IMR-90 (cell line): ENCODE results near the gene FOXC2. TPM values are rescaled to one million over a fixed set of nuclear protein-coding genes. Genes with fewer than 3 reads are reported as not detected.

ENCODE experiments used
- ATAC-seq: fragments of 200-7000 bp; cut with Tn5 transposase; 2 replicates; pipeline ENCODE4 v1.9.1; 2020; ENCODE audit warnings: low read depth, mild to moderate bottlenecking, moderate library complexity
- BruUV-seq: library from RNA; stranded (reverse); fragments of 400-500 nt; replicated peaks from 2 replicates; lab custom pipeline; 2021; lab: Mats Ljungman, UMichigan
- CTCF ChIA-PET: fragments of 300-600 bp; formaldehyde crosslinking; extraction: SDS; loops from one replicate; lab custom pipeline; 2021; ENCODE audit warnings: antibody characterized with exemption; lab: Yijun Ruan, JAX
- POLR2A ChIA-PET: fragments of 300-600 bp; sonication (Branson Sonifier 250); formaldehyde crosslinking; loops from one replicate; lab custom pipeline; 2022; ENCODE audit warnings: antibody characterized with exemption; ENCODE audit not compliant: unreplicated experiment; lab: Charles Lee
- DNase-seq: peaks from one replicate; pipeline ENCODE4 v3.0.0; 2013
- H2AFZ ChIP-seq: replicated peaks from 2 replicates; pipeline ENCODE3; 2013; ENCODE audit warnings: low read length, mild to moderate bottlenecking; ENCODE audit not compliant: poor library complexity
- H2AK5ac ChIP-seq: 2 replicates; pipeline ENCODE4 v1.6.1; 2013; ENCODE audit warnings: low read depth, low read length, inconsistent platforms
- H2AK9ac ChIP-seq: replicated peaks from 2 replicates; pipeline ENCODE3; 2013; ENCODE audit warnings: mild to moderate bottlenecking, low read depth, low read length, moderate library complexity; ENCODE audit not compliant: poor library complexity
- H2BK120ac ChIP-seq: 2 replicates; pipeline ENCODE4 v1.6.1; 2013; ENCODE audit warnings: low read depth, low read length, inconsistent platforms
- H2BK15ac ChIP-seq: 3 replicates; pipeline ENCODE4 v1.6.1; 2013; ENCODE audit warnings: low read depth, low read length, inconsistent platforms
- H2BK20ac ChIP-seq: 2 replicates; pipeline ENCODE4 v1.6.1; 2013; ENCODE audit warnings: low read depth, mild to moderate bottlenecking, inconsistent platforms, low read length, moderate library complexity
- H2BK5ac ChIP-seq: 2 replicates; pipeline ENCODE4 v1.6.1; 2013; ENCODE audit warnings: mild to moderate bottlenecking, low read depth, low read length, inconsistent platforms; ENCODE audit not compliant: poor library complexity, severe bottlenecking
- H3K14ac ChIP-seq: replicated peaks from 2 replicates; pipeline ENCODE4 v1.6.1; 2013; ENCODE audit warnings: low read depth, low read length, inconsistent platforms
- H3K18ac ChIP-seq: 2 replicates; pipeline ENCODE4 v1.6.1; 2013; ENCODE audit warnings: low read depth, low read length, control low read depth
- H3K23ac ChIP-seq: 2 replicates; pipeline ENCODE4 v1.6.1; 2013; ENCODE audit warnings: low read depth, low read length, inconsistent platforms
- H3K27ac ChIP-seq: 2 replicates; pipeline ENCODE4 v1.5.1; 2013; ENCODE audit warnings: mild to moderate bottlenecking, control low read depth, low read length; ENCODE audit not compliant: insufficient read depth
- H3K27me3 ChIP-seq: 2 replicates; pipeline ENCODE4 v1.6.1; 2013; ENCODE audit warnings: low read length; ENCODE audit not compliant: control insufficient read depth, insufficient read depth
- H3K36me3 ChIP-seq: 2 replicates; pipeline ENCODE4 v1.6.1; 2013; ENCODE audit warnings: low read length, mixed read lengths; ENCODE audit not compliant: control insufficient read depth, insufficient read depth
- H3K4ac ChIP-seq: 2 replicates; pipeline ENCODE4 v1.6.1; 2013; ENCODE audit warnings: low read depth, low read length, inconsistent platforms
- H3K4me1 ChIP-seq: 2 replicates; pipeline ENCODE4 v1.6.1; 2013; ENCODE audit warnings: low read length, mixed read lengths; ENCODE audit not compliant: control insufficient read depth, insufficient read depth
- H3K4me2 ChIP-seq: 2 replicates; pipeline ENCODE4 v1.6.1; 2013; ENCODE audit warnings: low read depth, mild to moderate bottlenecking, control low read depth, low read length, moderate library complexity
- H3K4me3 ChIP-seq: 2 replicates; pipeline ENCODE4 v1.5.1; 2013; ENCODE audit warnings: low read depth, mild to moderate bottlenecking, control low read depth, low read length, moderate library complexity; ENCODE audit not compliant: insufficient read depth
- H3K56ac ChIP-seq: 2 replicates; pipeline ENCODE4 v1.6.1; 2013; ENCODE audit warnings: low read length, inconsistent platforms; ENCODE audit not compliant: insufficient read depth; ENCODE audit errors: extremely low read depth
- H3K79me1 ChIP-seq, 2 experiments: 2 replicates each; pipeline ENCODE4 v1.6.1; 2013; ENCODE audit warnings: low read length in 2 of 2, inconsistent platforms in 1 of 2, low read depth in 1 of 2
- H3K9ac ChIP-seq: 2 replicates; pipeline ENCODE4 v1.6.1; 2013; ENCODE audit warnings: low read depth, low read length, control low read depth
- H3K9me1 ChIP-seq: 2 replicates; pipeline ENCODE4 v1.6.1; 2013; ENCODE audit warnings: low read length, inconsistent platforms; ENCODE audit not compliant: insufficient read depth
- H3K9me3 ChIP-seq: 2 replicates; pipeline ENCODE4 v1.6.1; 2013; ENCODE audit warnings: low read length; ENCODE audit not compliant: control insufficient read depth, insufficient read depth
- H4K20me1 ChIP-seq: 2 replicates; pipeline ENCODE4 v1.6.1; 2013; ENCODE audit warnings: low read length, inconsistent platforms; ENCODE audit not compliant: insufficient read depth
- H4K5ac ChIP-seq: 2 replicates; pipeline ENCODE4 v1.6.1; 2013; ENCODE audit warnings: mild to moderate bottlenecking, low read depth, low read length, control low read depth
- H4K8ac ChIP-seq, 2 experiments: 2 replicates each; pipeline ENCODE4 v1.6.1; 2013; ENCODE audit warnings: low read depth in 2 of 2, low read length in 2 of 2, control low read depth in 1 of 2, inconsistent platforms in 1 of 2
- H4K91ac ChIP-seq: 2 replicates; pipeline ENCODE4 v1.6.1; 2013; ENCODE audit warnings: low read depth, low read length, inconsistent platforms; ENCODE audit not compliant: insufficient read depth
- FOS ChIP-seq: fragments of 150-350 bp; IDR thresholded peaks from 2 replicates; pipeline ENCODE4 v1.6.1; 2016; ENCODE audit warnings: low read depth, low read length
- WGBS, 2 experiments: methylation state at CpG; one replicate each; pipeline versions ENCODE4 v1.1.5 to v1.1.7; 2013; ENCODE audit warnings: missing lambda C conversion rate in 2 of 2; ENCODE audit not compliant: insufficient read length in 1 of 2; ENCODE audit errors: extremely low coverage in 2 of 2; 5-methylcytosine and 5-hydroxymethylcytosine counted together
- dilution Hi-C: fragments of 300-500 bp; cut with HindIII; formaldehyde crosslinking; loops from one replicate; pipeline ENCODE4 v1.14.3; 2018; ENCODE audit warnings: low sequenced_read_pairs; ENCODE audit not compliant: unreplicated experiment
- in situ Hi-C: fragments of 300-500 bp; cut with MboI; formaldehyde crosslinking; loops from 3 replicates; pipeline ENCODE4 v1.14.3; 2019; ENCODE audit warnings: low sequenced_read_pairs, inconsistent platforms, mixed read lengths
- intact Hi-C: fragments of 100-400 bp; cut with micrococcal nuclease; formaldehyde crosslinking; loops from 2 replicates; pipeline ENCODE4 v1.10.0; 2022
- polyA plus RNA-seq, 3 experiments: library from polyadenylated mRNA; depleted of rRNA; stranded (reverse); fragments of >200 nt; gene quantifications; 2 replicates each; pipeline ENCODE4 v1.2.3, GENCODE V29; 2012; ENCODE audit warnings: low replicate concordance in 1 of 3
- total RNA-seq: library from RNA; depleted of rRNA; stranded (reverse); fragments of >200 nt; gene quantifications from 2 replicates; pipeline ENCODE4 v1.2.3, GENCODE V29; 2012

FOXC2 gene
- total and polyA plus RNA-seq, 2 of the 4 experiments (the other 2 are of a cell fraction), result 0.90 to 6.4 TPM

DNA sequence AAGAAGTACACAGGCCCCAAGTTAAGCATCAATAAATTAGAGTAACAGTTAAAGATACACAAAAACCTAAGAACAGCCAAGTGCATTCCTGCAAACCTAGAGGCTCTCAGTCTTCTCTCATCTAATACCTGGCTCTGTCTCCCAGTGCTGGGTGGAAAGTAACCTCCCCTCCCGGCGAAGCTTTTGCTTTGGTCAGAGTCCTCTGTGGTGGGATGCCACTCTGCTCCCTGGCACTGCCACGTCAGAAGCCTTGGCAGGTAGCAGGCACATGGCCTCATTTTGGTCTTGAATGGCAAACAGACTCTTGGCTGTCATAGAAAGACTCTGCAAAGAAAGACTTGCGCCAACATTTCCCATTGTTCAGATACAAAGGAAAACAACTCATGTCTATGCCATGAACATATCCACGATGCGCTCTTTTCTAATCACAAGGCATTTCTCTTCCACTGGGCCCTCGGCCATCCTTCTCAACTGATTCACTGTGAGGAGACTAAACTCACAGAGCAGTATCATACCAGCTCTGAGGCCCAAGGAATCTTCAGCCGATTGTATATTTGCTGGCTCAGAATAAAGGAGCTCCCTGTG is 32.8 kb upstream of the FOXC2 start:
- Histone ChIP-seq H2AK5ac (no peak overlapping the region), H3K36me3 (peaks cover 20% of the 10 kb centered on the region), H2BK15ac (no peak overlapping the region), H4K20me1 (no peaks in the 10 kb centered on the region), H2AK9ac (no peak overlapping the region), H3K27ac (no peak overlapping the region), H2BK5ac (no peak overlapping the region), H3K4me1 (no peaks in the 10 kb centered on the region), H3K9me1 (no peaks in the 10 kb centered on the region), H2BK20ac (no peak overlapping the region), H3K9ac (no peak overlapping the region), H2BK120ac (no peak overlapping the region), H3K56ac (no peak overlapping the region), H2AFZ (no peak overlapping the region), H3K14ac (no peak overlapping the region), H3K4ac (no peak overlapping the region), H4K91ac (no peak overlapping the region), H3K9me3 (no peaks in the 10 kb centered on the region), H3K27me3 (no peaks in the 10 kb centered on the region), H3K79me1 (no peaks in the 10 kb centered on the region), H4K8ac (no peak overlapping the region), H3K4me3 (no peak overlapping the region), H3K4me2 (no peak overlapping the region), H4K5ac (no peak overlapping the region), H3K23ac (no peak overlapping the region), H3K18ac (no peak overlapping the region)
- in situ Hi-C loops, result no loop called here
- WGBS, 2 experiments, result 87% methylated on average over 3 of the region's 8 CpGs; no CpG with 5 or more reads in 1 of the 2 experiments
- no TSS peak for BruUV-seq
- dilution Hi-C loops, result no loop called here
- ATAC-seq (no peak), DNase-seq (no peak)
- ChIA-PET POLR2A (interaction anchor here (0.5 kb wide), 1 partner anchor 529 kb away, joined by 3 read pairs; no protein-coding TSS in a partner anchor), CTCF (no interaction called here)
- no peak for TF ChIP-seq FOS
- intact Hi-C loops, result no loop called here
